B cell (primary cell): ENCODE results near the gene CMTM8. TPM values are rescaled to one million over a fixed set of nuclear protein-coding genes. Genes with fewer than 3 reads are reported as not detected.

ENCODE experiments used
- ATAC-seq: fragments of 200-7000 bp; cut with Tn5 transposase; one replicate; pipeline ENCODE4 v1.10.0; 2021; ENCODE audit warnings: low read depth, mild to moderate bottlenecking, moderate number of reproducible peaks, moderate library complexity
- CTCF ChIA-PET: fragments of 350-600 bp; sonication (Branson Sonifier 250); formaldehyde crosslinking; loops from one replicate; lab custom pipeline; 2021; ENCODE audit warnings: antibody characterized with exemption, inconsistent platforms; lab: Charles Lee
- POLR2A ChIA-PET: fragments of 350-600 bp; sonication (Branson Sonifier 250); formaldehyde crosslinking; loops from one replicate; lab custom pipeline; 2021; ENCODE audit warnings: antibody characterized with exemption; lab: Charles Lee
- DNase-seq: peaks from one replicate; pipeline ENCODE4 v3.0.0; 2013
- H2AFZ ChIP-seq: 2 replicates; pipeline ENCODE4 v1.6.1; 2012; ENCODE audit warnings: mild to moderate bottlenecking, low read depth, low read length; ENCODE audit not compliant: insufficient read depth, poor library complexity, severe bottlenecking
- H3K27ac ChIP-seq, 2 donors: 1 replicate in 1 of 2; 2 replicates in 1 of 2; pipeline ENCODE4 v1.5.1; 2012 to 2013; ENCODE audit warnings: low read length in 2 of 2, mild to moderate bottlenecking in 2 of 2, moderate library complexity in 1 of 2
- H3K27me3 ChIP-seq, 4 experiments: fragments of 200-600 bp in 1 of 4; sonication (generic) in 1 of 4; replicated peaks in 1 of 4; 1 replicate in 2 of 4; 2 replicates in 2 of 4; pipeline versions ENCODE4 v1.6.1 to v1.7.0; 2013 to 2016; ENCODE audit warnings: low read length in 3 of 4, mild to moderate bottlenecking in 2 of 4, mixed read lengths in 1 of 4, moderate library complexity in 1 of 4; ENCODE audit not compliant: insufficient read depth in 4 of 4, control insufficient read depth in 3 of 4; ENCODE audit errors: control extremely low read depth in 1 of 4
- H3K36me3 ChIP-seq, 2 experiments: replicated peaks in 1 of 2; 1 replicate in 1 of 2; 2 replicates in 1 of 2; pipeline versions ENCODE4 v1.6.1 to v1.7.1; 2013; ENCODE audit warnings: low read length in 1 of 2; ENCODE audit not compliant: insufficient read depth in 2 of 2, control insufficient read depth in 1 of 2; ENCODE audit errors: control extremely low read depth in 1 of 2, extremely low read depth in 1 of 2
- H3K4me1 ChIP-seq, 2 donors: fragments of 200-600 bp in 1 of 2; sonication (generic) in 1 of 2; 1 replicate in 1 of 2; 2 replicates in 1 of 2; pipeline versions ENCODE4 v1.5.1 to v1.6.1; 2013 to 2017; ENCODE audit warnings: low read length in 2 of 2; ENCODE audit not compliant: control insufficient read depth in 2 of 2, insufficient read depth in 2 of 2
- H3K4me2 ChIP-seq: replicated peaks from 2 replicates; pipeline ENCODE3; 2012; ENCODE audit warnings: mild to moderate bottlenecking, low read depth, low read length; ENCODE audit not compliant: poor library complexity, severe bottlenecking
- H3K4me3 ChIP-seq, 5 experiments: fragments of 200-600 bp in 1 of 5; sonication (generic) in 1 of 5; 1 replicate in 3 of 5; 2 replicates in 2 of 5; pipeline versions ENCODE4 v1.5.1 to v1.7.0; 2011 to 2016; ENCODE audit warnings: low read length in 4 of 5, mild to moderate bottlenecking in 4 of 5, low read depth in 2 of 5, control low read depth in 1 of 5, moderate library complexity in 1 of 5; ENCODE audit not compliant: insufficient read depth in 1 of 5; ENCODE audit errors: control extremely low read depth in 1 of 5, extremely low read depth in 1 of 5
- H3K79me2 ChIP-seq: fragments of 200-600 bp; sonication (generic); one replicate; pipeline ENCODE4 v1.6.0; 2016; ENCODE audit warnings: low read length; ENCODE audit not compliant: control insufficient read depth, insufficient read depth
- H3K9ac ChIP-seq: fragments of 200-600 bp; sonication (generic); 2 replicates; pipeline ENCODE4 v1.6.1; 2017; ENCODE audit warnings: mild to moderate bottlenecking, low read length, moderate library complexity
- H3K9me3 ChIP-seq, 3 donors: one replicate each; pipeline versions ENCODE4 v1.6.1 to v1.7.1; 2013; ENCODE audit warnings: low read length in 2 of 3; ENCODE audit not compliant: control insufficient read depth in 2 of 3, insufficient read depth in 1 of 3; ENCODE audit errors: control extremely low read depth in 1 of 3
- H4K20me1 ChIP-seq: 2 replicates; pipeline ENCODE4 v1.6.0; 2012; ENCODE audit warnings: mild to moderate bottlenecking, low read length; ENCODE audit not compliant: insufficient read depth, control insufficient read depth, poor library complexity, severe bottlenecking
- H3K27ac Mint-ChIP-seq: one replicate; pipeline ENCODE4 v1.8.0; 2021; ENCODE audit warnings: mixed read lengths
- H3K27me3 Mint-ChIP-seq: one replicate; pipeline ENCODE4 v1.8.0; 2021; ENCODE audit warnings: mixed read lengths
- H3K4me1 Mint-ChIP-seq: one replicate; pipeline ENCODE4 v1.8.0; 2021; ENCODE audit warnings: mixed read lengths
- H3K4me3 Mint-ChIP-seq: one replicate; pipeline ENCODE4 v1.8.0; 2021; ENCODE audit warnings: mixed read lengths
- H3K9me3 Mint-ChIP-seq: one replicate; pipeline ENCODE4 v1.8.0; 2022; ENCODE audit warnings: mixed read lengths; ENCODE audit not compliant: insufficient read depth
- CTCF ChIP-seq: fragments of 200-600 bp; IDR thresholded peaks from one replicate; pipeline ENCODE4 v1.8.0; 2022; ENCODE audit warnings: antibody characterized with exemption, mild to moderate bottlenecking
- EZH2 ChIP-seq: IDR thresholded peaks from 2 replicates; pipeline ENCODE4 v1.6.1; 2012; ENCODE audit warnings: borderline replicate concordance, low read depth, mild to moderate bottlenecking, moderate library complexity, low read length; ENCODE audit not compliant: insufficient read depth, poor library complexity, severe bottlenecking
- WGBS: methylation state at CpG from one replicate; pipeline ENCODE4 v1.1.5; 2013; ENCODE audit warnings: missing lambda C conversion rate; ENCODE audit not compliant: insufficient coverage; 5-methylcytosine and 5-hydroxymethylcytosine counted together
- intact Hi-C: fragments of 100-400 bp; cut with micrococcal nuclease; formaldehyde crosslinking; loops from one replicate; pipeline ENCODE4 v1.10.0; 2022
- polyA plus RNA-seq: library from polyadenylated mRNA; depleted of rRNA; stranded (reverse); fragments of >200 nt; gene quantifications from 2 replicates; pipeline ENCODE4 v1.2.3, GENCODE V29; 2012
- total RNA-seq, 2 donors: library from RNA; stranded (reverse); fragments of 120-200 nt in 1 of 2; gene quantifications; 1 replicate in 1 of 2; 2 replicates in 1 of 2; pipeline versions ENCODE4 v1.2.3 to v1.2.4, GENCODE V29; 2013 to 2022

Gene CMTM8
- total and polyA plus RNA-seq, 2 donors (not counting 1 experiment from before 2014, with no cell fraction given) = 0.25 to 0.28 TPM

DNA sequence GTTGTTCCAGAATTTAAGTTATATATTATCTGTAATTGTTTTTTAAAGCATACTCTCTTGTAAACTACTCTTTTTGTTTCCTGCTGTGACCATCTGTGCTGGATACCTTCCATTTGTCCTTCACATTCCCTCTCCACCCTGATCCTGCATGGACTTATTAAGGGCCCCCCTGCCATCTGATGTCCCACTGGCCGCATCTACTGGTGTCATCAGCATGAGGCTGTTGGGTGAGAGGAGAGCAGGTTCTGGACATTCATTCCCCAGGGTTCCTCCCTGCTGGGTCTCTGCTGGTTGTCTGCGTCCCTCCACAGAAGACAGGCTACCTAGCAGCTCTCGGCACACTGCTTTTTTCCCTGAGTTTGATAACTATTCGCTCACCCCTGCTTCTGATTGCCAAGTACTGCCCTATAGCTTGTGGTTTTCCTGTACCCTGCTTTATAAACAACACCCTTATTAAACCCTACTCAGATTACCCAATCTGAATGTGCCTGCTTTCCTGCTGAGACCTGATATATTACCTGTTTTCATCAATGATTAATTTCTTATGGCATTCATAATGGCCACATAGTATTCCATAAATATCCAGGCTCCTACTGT, 7.7 kb downstream of the CMTM8 start:
- DNase-seq (no peak), ATAC-seq (no peak)
- Mint-ChIP-seq H3K9me3 (no peaks in the 10 kb centered on the region), H3K4me1 (no peaks in the 10 kb centered on the region), H3K27me3 (peaks cover 15% of the 10 kb centered on the region), H3K27ac (no peak overlapping the region), H3K4me3 (no peak overlapping the region)
- ChIA-PET POLR2A (no interaction called here), CTCF (no interaction called here)
- no peak overlapping the region for H3K9ac ChIP-seq
- no peak overlapping the region for H3K4me2 ChIP-seq
- H3K36me3 ChIP-seq = no peaks in the 10 kb centered on the region
- H2AFZ ChIP-seq = no peak overlapping the region
- no peaks in the 10 kb centered on the region for H3K9me3 ChIP-seq
- 83% methylated on average over 4 of the region's 4 CpGs for WGBS
- H3K4me3 ChIP-seq = no peak overlapping the region
- peaks cover 0 to 3% (median 0%) of the 10 kb centered on the region in 4 experiments for H3K27me3 ChIP-seq
- no peak for TF ChIP-seq CTCF
- TF ChIP-seq EZH2 = no peak
- no peaks in the 10 kb centered on the region for H3K4me1 ChIP-seq
- H3K79me2 ChIP-seq = no peaks in the 10 kb centered on the region
- intact Hi-C loops = no loop called here
- H4K20me1 ChIP-seq = no peaks in the 10 kb centered on the region
- no peak overlapping the region for H3K27ac ChIP-seq

DNA sequence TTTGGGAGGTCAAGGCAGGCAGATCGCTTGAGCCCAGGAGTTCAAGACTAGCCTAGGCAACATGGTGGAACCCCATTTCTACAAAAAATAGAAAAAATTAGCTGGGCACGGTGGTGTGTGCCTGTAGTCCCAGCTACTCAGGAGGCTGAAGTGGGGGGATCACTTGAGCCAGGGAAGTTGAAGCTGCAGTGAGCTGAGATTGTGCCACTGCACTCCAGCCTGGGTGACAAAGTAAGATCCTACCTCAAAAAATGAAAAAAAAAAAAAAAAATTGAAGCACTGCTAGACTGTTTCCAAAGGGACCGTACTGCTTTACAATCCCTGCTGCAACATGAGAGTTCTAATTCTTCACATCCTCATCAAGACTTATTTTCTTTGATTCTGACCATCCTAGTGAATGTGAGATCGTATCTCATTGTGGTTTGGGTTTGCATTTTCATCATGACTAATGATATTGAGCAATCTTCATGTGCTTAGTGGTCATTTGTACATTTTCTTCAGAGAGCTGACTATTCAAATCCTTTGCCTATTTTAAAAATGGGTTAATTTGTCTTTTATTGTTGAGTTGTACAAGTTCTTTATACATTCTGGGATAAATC, 10.8 kb downstream of the CMTM8 start:
- Mint-ChIP-seq H3K9me3 (no peaks in the 10 kb centered on the region), H3K4me3 (no peak overlapping the region), H3K27me3 (no peaks in the 10 kb centered on the region), H3K27ac (no peak overlapping the region), H3K4me1 (no peaks in the 10 kb centered on the region)
- CTCF ChIA-PET = interaction anchor here (1.0 to 1.5 kb wide), 2 partner anchors 9 kb away, joined by 3 to 4 read pairs; no protein-coding TSS in a partner anchor
- Histone ChIP-seq H3K4me2 (no peak overlapping the region), H3K9me3 (peaks cover 0 to 4% (median 0%) of the 10 kb centered on the region in 3 donors), H3K4me1 (no peaks in the 10 kb centered on the region), H3K9ac (no peak overlapping the region), H2AFZ (no peak overlapping the region), H3K36me3 (no peaks in the 10 kb centered on the region), H3K79me2 (no peaks in the 10 kb centered on the region), H3K27me3 (no peaks in the 10 kb centered on the region), H3K27ac (no peak overlapping the region), H4K20me1 (no peaks in the 10 kb centered on the region), H3K4me3 (no peak overlapping the region)
- ATAC-seq (no peak), DNase-seq (no peak)
- intact Hi-C loops = no loop called here
- 80% methylated on average over 1 of the region's 4 CpGs for WGBS
- POLR2A ChIA-PET = no interaction called here
- TF ChIP-seq CTCF (no peak), EZH2 (no peak)
